ENCODE results near the gene LRRC74B.

DNA sequence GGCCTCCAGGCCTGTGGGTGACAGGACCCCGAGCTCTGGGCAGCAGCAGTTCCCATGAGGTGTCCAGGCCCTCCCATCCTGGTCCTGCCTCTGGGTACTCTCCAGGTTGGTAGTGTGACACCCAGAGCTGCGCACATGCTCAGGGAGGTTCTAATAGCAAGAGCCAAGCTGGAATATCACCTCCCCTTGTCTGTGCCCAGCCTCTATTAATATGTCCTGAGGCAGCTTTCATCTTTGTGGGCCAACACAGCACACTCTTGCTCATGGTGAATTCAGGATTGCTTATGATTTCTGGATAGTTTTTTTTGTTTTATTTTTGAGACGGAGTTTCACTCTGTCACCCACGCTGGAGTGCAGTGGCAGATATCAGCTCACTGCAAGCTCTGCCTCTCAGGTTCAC, 27.4 kb upstream of the LRRC74B start:
- TF ChIP-seq, protein P1, sequence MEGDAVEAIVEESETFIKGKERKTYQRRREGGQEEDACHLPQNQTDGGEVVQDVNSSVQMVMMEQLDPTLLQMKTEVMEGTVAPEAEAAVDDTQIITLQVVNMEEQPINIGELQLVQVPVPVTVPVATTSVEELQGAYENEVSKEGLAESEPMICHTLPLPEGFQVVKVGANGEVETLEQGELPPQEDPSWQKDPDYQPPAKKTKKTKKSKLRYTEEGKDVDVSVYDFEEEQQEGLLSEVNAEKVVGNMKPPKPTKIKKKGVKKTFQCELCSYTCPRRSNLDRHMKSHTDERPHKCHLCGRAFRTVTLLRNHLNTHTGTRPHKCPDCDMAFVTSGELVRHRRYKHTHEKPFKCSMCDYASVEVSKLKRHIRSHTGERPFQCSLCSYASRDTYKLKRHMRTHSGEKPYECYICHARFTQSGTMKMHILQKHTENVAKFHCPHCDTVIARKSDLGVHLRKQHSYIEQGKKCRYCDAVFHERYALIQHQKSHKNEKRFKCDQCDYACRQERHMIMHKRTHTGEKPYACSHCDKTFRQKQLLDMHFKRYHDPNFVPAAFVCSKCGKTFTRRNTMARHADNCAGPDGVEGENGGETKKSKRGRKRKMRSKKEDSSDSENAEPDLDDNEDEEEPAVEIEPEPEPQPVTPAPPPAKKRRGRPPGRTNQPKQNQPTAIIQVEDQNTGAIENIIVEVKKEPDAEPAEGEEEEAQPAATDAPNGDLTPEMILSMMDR (IDR thresholded peaks at IDR 0.05) = no peak
- no peak for TF ChIP-seq POLR2A (IDR thresholded peaks at IDR 0.05)

Data from uterus (tissue), 2 donors.